ENCODE measurements around the gene GNAL.

DNA sequence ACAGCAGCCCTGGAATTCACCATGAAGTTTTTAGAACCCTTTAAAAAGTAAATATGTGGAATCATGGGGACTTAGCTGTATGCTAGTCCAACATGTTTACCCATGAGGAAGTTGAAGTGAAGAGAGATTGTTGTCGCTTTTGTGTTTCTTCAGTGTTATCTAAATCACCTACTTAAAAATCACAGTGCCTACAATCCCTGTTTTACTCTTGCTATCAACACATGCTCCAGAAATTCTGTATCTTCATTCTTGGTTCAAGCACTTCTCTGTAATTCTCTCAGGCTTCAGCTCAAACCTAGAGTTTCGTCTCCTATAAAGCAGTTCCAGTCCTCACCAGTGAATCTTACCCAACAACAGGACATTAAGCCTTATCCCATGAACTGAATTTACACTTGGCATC lies 131.6 kb downstream of the GNAL start:
- TF ChIP-seq, protein P1, sequence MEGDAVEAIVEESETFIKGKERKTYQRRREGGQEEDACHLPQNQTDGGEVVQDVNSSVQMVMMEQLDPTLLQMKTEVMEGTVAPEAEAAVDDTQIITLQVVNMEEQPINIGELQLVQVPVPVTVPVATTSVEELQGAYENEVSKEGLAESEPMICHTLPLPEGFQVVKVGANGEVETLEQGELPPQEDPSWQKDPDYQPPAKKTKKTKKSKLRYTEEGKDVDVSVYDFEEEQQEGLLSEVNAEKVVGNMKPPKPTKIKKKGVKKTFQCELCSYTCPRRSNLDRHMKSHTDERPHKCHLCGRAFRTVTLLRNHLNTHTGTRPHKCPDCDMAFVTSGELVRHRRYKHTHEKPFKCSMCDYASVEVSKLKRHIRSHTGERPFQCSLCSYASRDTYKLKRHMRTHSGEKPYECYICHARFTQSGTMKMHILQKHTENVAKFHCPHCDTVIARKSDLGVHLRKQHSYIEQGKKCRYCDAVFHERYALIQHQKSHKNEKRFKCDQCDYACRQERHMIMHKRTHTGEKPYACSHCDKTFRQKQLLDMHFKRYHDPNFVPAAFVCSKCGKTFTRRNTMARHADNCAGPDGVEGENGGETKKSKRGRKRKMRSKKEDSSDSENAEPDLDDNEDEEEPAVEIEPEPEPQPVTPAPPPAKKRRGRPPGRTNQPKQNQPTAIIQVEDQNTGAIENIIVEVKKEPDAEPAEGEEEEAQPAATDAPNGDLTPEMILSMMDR (IDR thresholded peaks at IDR 0.05): no peak
- no peak for TF ChIP-seq POLR2A (IDR thresholded peaks at IDR 0.05)

Measured in heart left ventricle (tissue), 13 donors.